ENCODE data around the gene UBE2V1. TPM values are rescaled to one million over a fixed set of nuclear protein-coding genes. Genes with fewer than 3 reads are reported as not detected.

Gene UBE2V1
- total RNA-seq, 2 experiments from 2014 or later, result 115 to 140 TPM

DNA sequence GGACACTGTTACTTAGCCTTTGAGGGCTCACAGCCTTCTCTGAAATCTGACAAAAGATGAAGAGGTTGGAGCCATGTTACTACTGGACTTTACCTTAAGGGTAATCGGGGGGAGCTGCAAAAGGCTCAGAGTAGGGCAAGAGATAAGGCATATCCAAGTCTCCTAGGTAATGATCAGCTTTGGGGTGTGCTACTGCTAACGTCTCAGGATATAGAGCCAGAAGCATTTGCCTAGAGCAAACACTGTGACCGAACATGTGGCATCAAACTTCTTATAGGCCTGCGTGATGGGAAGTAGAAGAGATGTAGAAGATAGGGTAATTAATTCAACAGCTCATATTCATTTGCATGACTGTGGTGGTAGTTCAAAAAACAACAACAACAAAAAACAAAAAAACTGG is 11.1 kb downstream of the UBE2V1 start:
- POLR2A ChIA-PET, result interaction anchor here (0.7 kb wide), 1 partner anchor 82 kb away, joined by 4 read pairs; no protein-coding TSS in a partner anchor
- DNase-seq (no peak), ATAC-seq (ENCODE audit: poor library complexity) (no peak)
- H3K27ac ChIP-seq (ENCODE audit: low read depth in 1 of 2, low read length in 2 of 2), result no peak overlapping the region
- TF ChIP-seq, protein P1, sequence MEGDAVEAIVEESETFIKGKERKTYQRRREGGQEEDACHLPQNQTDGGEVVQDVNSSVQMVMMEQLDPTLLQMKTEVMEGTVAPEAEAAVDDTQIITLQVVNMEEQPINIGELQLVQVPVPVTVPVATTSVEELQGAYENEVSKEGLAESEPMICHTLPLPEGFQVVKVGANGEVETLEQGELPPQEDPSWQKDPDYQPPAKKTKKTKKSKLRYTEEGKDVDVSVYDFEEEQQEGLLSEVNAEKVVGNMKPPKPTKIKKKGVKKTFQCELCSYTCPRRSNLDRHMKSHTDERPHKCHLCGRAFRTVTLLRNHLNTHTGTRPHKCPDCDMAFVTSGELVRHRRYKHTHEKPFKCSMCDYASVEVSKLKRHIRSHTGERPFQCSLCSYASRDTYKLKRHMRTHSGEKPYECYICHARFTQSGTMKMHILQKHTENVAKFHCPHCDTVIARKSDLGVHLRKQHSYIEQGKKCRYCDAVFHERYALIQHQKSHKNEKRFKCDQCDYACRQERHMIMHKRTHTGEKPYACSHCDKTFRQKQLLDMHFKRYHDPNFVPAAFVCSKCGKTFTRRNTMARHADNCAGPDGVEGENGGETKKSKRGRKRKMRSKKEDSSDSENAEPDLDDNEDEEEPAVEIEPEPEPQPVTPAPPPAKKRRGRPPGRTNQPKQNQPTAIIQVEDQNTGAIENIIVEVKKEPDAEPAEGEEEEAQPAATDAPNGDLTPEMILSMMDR (IDR thresholded peaks at IDR 0.05), result no peak
- peaks cover 36% of the 10 kb centered on the region for H3K4me1 ChIP-seq (ENCODE audit: insufficient read depth, low read length)
- H3K27me3 ChIP-seq (ENCODE audit: control insufficient read depth in 1 of 2, insufficient read depth in 2 of 2, low read length in 2 of 2), result no peaks in the 10 kb centered on the region
- Mint-ChIP-seq H3K27ac (peak overlapping the region; percentile 38), H3K4me3 (no peak overlapping the region), H3K4me1 (ENCODE audit: low read depth) (peaks cover 54% of the 10 kb centered on the region), H3K27me3 (no peaks in the 10 kb centered on the region), H3K9me3 (no peaks in the 10 kb centered on the region), H3K36me3 (ENCODE audit: low read depth) (peaks cover 31% of the 10 kb centered on the region)
- H3K4me3 ChIP-seq (ENCODE audit: low read length), result no peak overlapping the region
- no peaks in the 10 kb centered on the region for H3K9me3 ChIP-seq (ENCODE audit: control insufficient read depth in 1 of 2, insufficient read depth in 1 of 2, low read length in 2 of 2)
- intact Hi-C loops (cut with DNase I, micrococcal nuclease), result no loop called here
- peaks cover 21% of the 10 kb centered on the region for H3K36me3 ChIP-seq (ENCODE audit: insufficient read depth, low read length)
- CTCF ChIA-PET, result no interaction called here

GRCh38 chr20:50101281-50101680 is 11.7 kb downstream of the UBE2V1 start:
- TF ChIP-seq, protein P1 (IDR thresholded peaks at IDR 0.05), result no peak
- Histone ChIP-seq H3K4me1 (ENCODE audit: insufficient read depth, low read length) (peaks cover 33% of the 10 kb centered on the region), H3K4me3 (ENCODE audit: low read length) (no peak overlapping the region), H3K9me3 (ENCODE audit: control insufficient read depth in 1 of 2, insufficient read depth in 1 of 2, low read length in 2 of 2) (no peaks in the 10 kb centered on the region), H3K36me3 (ENCODE audit: insufficient read depth, low read length) (peaks cover 27% of the 10 kb centered on the region), H3K27ac (ENCODE audit: low read depth in 1 of 2, low read length in 2 of 2) (no peak overlapping the region), H3K27me3 (ENCODE audit: control insufficient read depth in 1 of 2, insufficient read depth in 2 of 2, low read length in 2 of 2) (no peaks in the 10 kb centered on the region)
- Mint-ChIP-seq H3K4me1 (ENCODE audit: low read depth) (peaks cover 56% of the 10 kb centered on the region), H3K36me3 (ENCODE audit: low read depth) (peaks cover 37% of the 10 kb centered on the region), H3K9me3 (no peaks in the 10 kb centered on the region), H3K4me3 (no peak overlapping the region), H3K27me3 (no peaks in the 10 kb centered on the region), H3K27ac (peak overlapping the region; percentile 38)
- no peak for ATAC-seq (ENCODE audit: poor library complexity)
- no peak for DNase-seq
- ChIA-PET POLR2A (interaction anchor here (0.7 kb wide), 1 partner anchor 81 kb away, joined by 4 read pairs; no protein-coding TSS in a partner anchor), CTCF (interaction anchor here (1.2 to 1.3 kb wide), 2 partner anchors 16 to 19 kb away, joined by 4 to 7 read pairs; no protein-coding TSS in a partner anchor)
- intact Hi-C loops (cut with DNase I, micrococcal nuclease), result no loop called here

DNA sequence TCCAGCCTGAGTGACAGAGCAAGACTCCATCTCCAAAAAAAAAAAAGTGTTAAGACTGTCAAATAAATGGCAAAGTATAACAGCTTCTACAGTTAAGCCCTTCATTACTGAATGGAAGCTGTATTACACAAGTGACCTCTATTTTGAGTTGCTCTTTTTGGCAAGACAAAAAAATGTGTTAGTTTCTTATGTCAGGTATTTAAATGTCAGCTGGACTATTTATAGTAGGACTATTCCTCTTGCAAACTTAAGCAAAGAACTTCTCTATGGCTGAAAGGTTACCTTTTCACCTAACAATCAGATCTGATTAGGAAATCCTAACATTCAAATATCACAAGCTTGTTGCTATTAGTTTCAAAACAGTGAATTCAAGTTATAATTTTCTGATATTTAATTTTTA is 12.4 kb downstream of the UBE2V1 start:
- H3K36me3 Mint-ChIP-seq (ENCODE audit: low read depth), result peaks cover 44% of the 10 kb centered on the region
- H3K27ac Mint-ChIP-seq, result no peak overlapping the region

More for the DNA sequence above, 12.4 kb downstream of the UBE2V1 start:
- no peak overlapping the region for H3K4me3 ChIP-seq (ENCODE audit: low read length)
- Mint-ChIP-seq H3K4me3 (no peak overlapping the region), H3K27me3 (no peaks in the 10 kb centered on the region), H3K9me3 (no peaks in the 10 kb centered on the region), H3K4me1 (ENCODE audit: low read depth) (peaks cover 54% of the 10 kb centered on the region)
- H3K27me3 ChIP-seq (ENCODE audit: control insufficient read depth in 1 of 2, insufficient read depth in 2 of 2, low read length in 2 of 2), result no peaks in the 10 kb centered on the region
- ATAC-seq (ENCODE audit: poor library complexity), result no peak
- TF ChIP-seq, protein P1 (IDR thresholded peaks at IDR 0.05), result no peak
- DNase-seq, result no peak
- H3K36me3 ChIP-seq (ENCODE audit: insufficient read depth, low read length), result peaks cover 35% of the 10 kb centered on the region
- ChIA-PET POLR2A (interaction anchor here (1.4 kb wide), 1 partner anchor 15 kb away, joined by 3 read pairs; no protein-coding TSS in a partner anchor), CTCF (interaction anchor here (0.9 to 1.3 kb wide), 4 partner anchors 12 to 29 kb away, joined by 3 to 7 read pairs (median 4); partner anchors contain the start of gene UBE2V1)
- intact Hi-C loops (cut with DNase I, micrococcal nuclease), result no loop called here
- H3K9me3 ChIP-seq (ENCODE audit: control insufficient read depth in 1 of 2, insufficient read depth in 1 of 2, low read length in 2 of 2), result no peaks in the 10 kb centered on the region
- peaks cover 30% of the 10 kb centered on the region for H3K4me1 ChIP-seq (ENCODE audit: insufficient read depth, low read length)
- no peak overlapping the region for H3K27ac ChIP-seq (ENCODE audit: low read depth in 1 of 2, low read length in 2 of 2)

All from CD4-positive, alpha-beta T cell (primary cell).